ENCODE results near the gene SLC24A3. TPM values are rescaled to one million over a fixed set of nuclear protein-coding genes. Genes with fewer than 3 reads are reported as not detected.

Gene SLC24A3
- total RNA-seq, 1 donor from 2014 or later = 0.21 TPM

GRCh38 chr20:19176470-19177052, 35.9 kb upstream of the SLC24A3 start:
- H3K36me3 ChIP-seq = no peaks in the 10 kb centered on the region
- H3K27ac Mint-ChIP-seq = no peak overlapping the region
- TF ChIP-seq EZH2 (IDR thresholded peaks at IDR 0.05) (no peak), EZH2phosphoT487 (IDR thresholded peaks at IDR 0.05) (no peak), CTCF (IDR thresholded peaks at IDR 0.05) (no peak)
- no peaks in the 10 kb centered on the region for H3K79me2 ChIP-seq (ENCODE audit: low read depth)
- H3K27me3 Mint-ChIP-seq (ENCODE audit: insufficient read depth, low read depth) = peaks cover 4% of the 10 kb centered on the region
- H3K9me3 Mint-ChIP-seq = no peaks in the 10 kb centered on the region
- no peak for DNase-seq (ENCODE audit: low spot score)
- no peak overlapping the region for H2AFZ ChIP-seq (replicated peaks)
- no peaks in the 10 kb centered on the region for H3K36me3 Mint-ChIP-seq
- no peaks in the 10 kb centered on the region for H4K20me1 ChIP-seq (ENCODE audit: low read depth)
- no peaks in the 10 kb centered on the region for H3K4me1 ChIP-seq
- no peaks in the 10 kb centered on the region for H3K9me3 ChIP-seq (ENCODE audit: low read depth)
- no peak overlapping the region for H3K9ac ChIP-seq
- no peak overlapping the region for H3K4me3 ChIP-seq
- no peaks in the 10 kb centered on the region for H3F3A ChIP-seq (ENCODE audit: low read depth)
- H3K4me1 Mint-ChIP-seq = no peaks in the 10 kb centered on the region
- H3K4me2 ChIP-seq = no peak overlapping the region
- no peaks in the 10 kb centered on the region for H3K27me3 ChIP-seq
- H3K27ac ChIP-seq = no peak overlapping the region
- no peak overlapping the region for H3K4me3 Mint-ChIP-seq

GRCh38 chr20:19181552-19181951, 30.9 kb upstream of the SLC24A3 start:
- Histone ChIP-seq H3K9me3 (ENCODE audit: low read depth) (no peaks in the 10 kb centered on the region), H3K4me3 (no peak overlapping the region), H3K4me1 (no peaks in the 10 kb centered on the region), H3K27ac (no peak overlapping the region), H3K36me3 (no peaks in the 10 kb centered on the region), H3K27me3 (no peaks in the 10 kb centered on the region), H3K4me2 (no peak overlapping the region), H3K9ac (no peak overlapping the region), H2AFZ (replicated peaks) (no peak overlapping the region), H3K79me2 (ENCODE audit: low read depth) (no peaks in the 10 kb centered on the region), H3F3A (ENCODE audit: low read depth) (no peaks in the 10 kb centered on the region), H4K20me1 (ENCODE audit: low read depth) (no peaks in the 10 kb centered on the region)
- Mint-ChIP-seq H3K27me3 (ENCODE audit: insufficient read depth, low read depth) (peaks cover 2% of the 10 kb centered on the region), H3K27ac (no peak overlapping the region), H3K9me3 (no peaks in the 10 kb centered on the region), H3K36me3 (no peaks in the 10 kb centered on the region), H3K4me3 (no peak overlapping the region), H3K4me1 (no peaks in the 10 kb centered on the region)
- no peak for DNase-seq (ENCODE audit: low spot score)
- TF ChIP-seq EZH2 (IDR thresholded peaks at IDR 0.05) (no peak), EZH2phosphoT487 (IDR thresholded peaks at IDR 0.05) (no peak), CTCF (IDR thresholded peaks at IDR 0.05) (no peak)

- Histone ChIP-seq H3K79me2 (ENCODE audit: low read depth) (no peaks in the 10 kb centered on the region), H4K20me1 (ENCODE audit: low read depth) (no peaks in the 10 kb centered on the region), H3K27me3 (no peaks in the 10 kb centered on the region), H3K36me3 (no peaks in the 10 kb centered on the region), H3K9me3 (ENCODE audit: low read depth) (no peaks in the 10 kb centered on the region), H3K4me1 (no peaks in the 10 kb centered on the region), H3K27ac (no peak overlapping the region), H3K4me3 (no peak overlapping the region), H2AFZ (replicated peaks) (no peak overlapping the region), H3F3A (ENCODE audit: low read depth) (no peaks in the 10 kb centered on the region), H3K4me2 (no peak overlapping the region), H3K9ac (no peak overlapping the region)
- peaks cover 4% of the 10 kb centered on the region for H3K9me3 Mint-ChIP-seq
- no peak overlapping the region for H3K27ac Mint-ChIP-seq
- no peaks in the 10 kb centered on the region for H3K36me3 Mint-ChIP-seq
- H3K4me3 Mint-ChIP-seq = no peak overlapping the region
- TF ChIP-seq EZH2phosphoT487 (IDR thresholded peaks at IDR 0.05) = no peak
- no peak for TF ChIP-seq CTCF (IDR thresholded peaks at IDR 0.05)
- TF ChIP-seq EZH2 (IDR thresholded peaks at IDR 0.05) = no peak
- no peak for DNase-seq (ENCODE audit: low spot score)
- no peaks in the 10 kb centered on the region for H3K4me1 Mint-ChIP-seq
- peaks cover 2% of the 10 kb centered on the region for H3K27me3 Mint-ChIP-seq (ENCODE audit: insufficient read depth, low read depth)
Observed at GRCh38 chr20:19185083-19185482, 27.4 kb upstream of the SLC24A3 start.
